Thoracic aorta (tissue), 2 donors: Measurements from ENCODE around the gene SNX25. TPM values are rescaled to one million over a fixed set of nuclear protein-coding genes. Genes with fewer than 3 reads are reported as not detected.

Experiments
- ATAC-seq: fragments of 150-250 bp; one replicate; pipeline ENCODE4 v1.8.0; 2017; ENCODE audit warnings: low read depth; ENCODE audit not compliant: insufficient number of reproducible peaks, low FRiP score
- DNase-seq: peaks from one replicate; pipeline ENCODE4 v3.0.0-alpha.2; 2020; ENCODE audit warnings: low spot score
- H3K27ac ChIP-seq, 2 donors: fragments of 200-600 bp; sonication (generic); 1 replicate in 1 of 2; 2 replicates in 1 of 2; pipeline ENCODE4 v1.5.1; 2016; ENCODE audit warnings: mild to moderate bottlenecking in 2 of 2, moderate library complexity in 2 of 2
- H3K27me3 ChIP-seq: fragments of 200-600 bp; sonication (generic); replicated peaks from 2 replicates; pipeline ENCODE4 v1.6.0; 2016; ENCODE audit warnings: mild to moderate bottlenecking; ENCODE audit not compliant: insufficient read depth
- H3K36me3 ChIP-seq: fragments of 200-600 bp; sonication (generic); one replicate; pipeline ENCODE4 v1.5.1; 2016
- H3K4me1 ChIP-seq, 2 donors: fragments of 200-600 bp; sonication (generic); 1 replicate in 1 of 2; 2 replicates in 1 of 2; pipeline versions ENCODE4 v1.5.1 to v1.6.0; 2016; ENCODE audit warnings: low read depth in 2 of 2, mild to moderate bottlenecking in 1 of 2; ENCODE audit not compliant: control insufficient read depth in 1 of 2
- H3K4me3 ChIP-seq: fragments of 200-600 bp; sonication (generic); 2 replicates; pipeline ENCODE4 v1.5.1; 2016; ENCODE audit warnings: mild to moderate bottlenecking
- H3K9me3 ChIP-seq: fragments of 200-600 bp; sonication (generic); 2 replicates; pipeline ENCODE4 v1.5.1; 2016
- total RNA-seq, 2 donors: library from RNA; depleted of rRNA; stranded (reverse); fragments of >200 nt; gene quantifications; one replicate each; pipeline versions ENCODE4 v1.1.0 to v1.2.3, GENCODE V29; 2016
- TF ChIP-seq, protein P1 (sequence below): fragments of 200-600 bp; sonication (generic); IDR thresholded peaks from one replicate; pipeline ENCODE4 v1.5.1; 2019; ENCODE audit warnings: antibody characterized with exemption

SNX25 gene
- total RNA-seq, 2 donors from 2014 or later = 31.3 to 38.0 TPM

DNA sequence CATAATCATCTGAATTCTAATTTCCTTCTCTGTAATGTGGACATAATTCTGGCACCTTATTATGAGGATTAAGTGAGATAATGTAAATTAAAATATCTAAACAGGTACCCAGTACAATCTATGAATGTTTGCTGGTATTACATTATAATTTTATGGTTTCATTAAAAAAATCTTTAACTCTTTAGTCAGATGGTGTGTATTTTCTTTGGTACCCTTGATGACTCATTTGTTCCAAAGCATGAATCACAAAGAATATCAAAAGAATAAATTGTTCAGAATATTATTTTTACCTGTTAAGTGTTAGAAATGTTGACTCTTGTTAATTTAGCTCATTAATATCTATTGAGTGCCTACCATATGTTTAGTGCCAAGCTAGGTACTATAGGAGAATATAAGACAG is 74.3 kb downstream of the SNX25 start:
- Histone ChIP-seq H3K4me3 (no peak overlapping the region), H3K27ac (peak overlapping the region; percentile 7 to 15), H3K4me1 (peaks cover 8 to 45% of the 10 kb centered on the region in 2 donors), H3K27me3 (no peaks in the 10 kb centered on the region), H3K9me3 (no peaks in the 10 kb centered on the region), H3K36me3 (no peaks in the 10 kb centered on the region)
- no peak for ATAC-seq
- TF ChIP-seq, protein P1, sequence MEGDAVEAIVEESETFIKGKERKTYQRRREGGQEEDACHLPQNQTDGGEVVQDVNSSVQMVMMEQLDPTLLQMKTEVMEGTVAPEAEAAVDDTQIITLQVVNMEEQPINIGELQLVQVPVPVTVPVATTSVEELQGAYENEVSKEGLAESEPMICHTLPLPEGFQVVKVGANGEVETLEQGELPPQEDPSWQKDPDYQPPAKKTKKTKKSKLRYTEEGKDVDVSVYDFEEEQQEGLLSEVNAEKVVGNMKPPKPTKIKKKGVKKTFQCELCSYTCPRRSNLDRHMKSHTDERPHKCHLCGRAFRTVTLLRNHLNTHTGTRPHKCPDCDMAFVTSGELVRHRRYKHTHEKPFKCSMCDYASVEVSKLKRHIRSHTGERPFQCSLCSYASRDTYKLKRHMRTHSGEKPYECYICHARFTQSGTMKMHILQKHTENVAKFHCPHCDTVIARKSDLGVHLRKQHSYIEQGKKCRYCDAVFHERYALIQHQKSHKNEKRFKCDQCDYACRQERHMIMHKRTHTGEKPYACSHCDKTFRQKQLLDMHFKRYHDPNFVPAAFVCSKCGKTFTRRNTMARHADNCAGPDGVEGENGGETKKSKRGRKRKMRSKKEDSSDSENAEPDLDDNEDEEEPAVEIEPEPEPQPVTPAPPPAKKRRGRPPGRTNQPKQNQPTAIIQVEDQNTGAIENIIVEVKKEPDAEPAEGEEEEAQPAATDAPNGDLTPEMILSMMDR = no peak
- no peak for DNase-seq

DNA sequence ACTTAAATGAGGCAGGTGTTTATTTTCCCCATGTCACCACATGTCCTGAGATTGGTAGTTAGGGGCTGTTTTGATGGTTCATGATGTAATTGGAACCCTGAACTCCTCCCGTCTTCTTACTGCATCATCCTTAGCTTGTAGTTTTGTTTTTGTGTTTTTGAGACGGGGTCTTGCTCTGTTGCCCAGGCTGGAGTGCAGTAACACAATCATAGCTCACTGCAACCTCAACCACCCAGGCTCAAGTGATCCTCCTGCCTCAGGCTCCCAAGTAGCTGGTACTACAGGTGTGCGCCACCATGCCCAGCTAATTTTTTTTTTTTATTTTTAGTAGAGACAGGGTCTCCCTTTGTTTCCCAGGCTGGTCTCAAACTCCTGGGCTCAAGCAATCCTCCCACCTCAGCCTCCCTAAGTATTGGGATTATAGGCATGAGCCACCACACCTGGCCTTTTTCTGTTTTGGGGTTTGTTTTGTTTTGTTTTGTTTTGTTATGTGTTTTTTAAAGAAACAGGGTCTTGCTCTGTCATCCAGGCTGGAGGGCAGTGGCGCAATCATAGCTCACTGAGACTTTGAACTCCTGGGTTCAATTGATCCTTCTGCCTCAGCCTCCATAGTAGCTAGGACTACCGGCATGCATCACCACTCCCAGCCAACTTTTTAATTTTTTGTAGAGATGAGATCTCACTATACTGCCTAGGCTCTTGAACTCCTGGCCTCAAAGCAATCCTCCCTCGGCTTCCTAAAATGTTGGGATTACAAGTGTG is 76.4 kb downstream of the SNX25 start:
- peak overlapping the region; percentile 75 for H3K27ac ChIP-seq
- no peaks in the 10 kb centered on the region for H3K36me3 ChIP-seq
- ATAC-seq = no peak
- DNase-seq = no peak
- H3K4me3 ChIP-seq = no peak overlapping the region
- peaks cover 8 to 64% of the 10 kb centered on the region in 2 donors for H3K4me1 ChIP-seq
- TF ChIP-seq, protein P1 = no peak
- H3K9me3 ChIP-seq = no peaks in the 10 kb centered on the region
- H3K27me3 ChIP-seq = no peaks in the 10 kb centered on the region

DNA sequence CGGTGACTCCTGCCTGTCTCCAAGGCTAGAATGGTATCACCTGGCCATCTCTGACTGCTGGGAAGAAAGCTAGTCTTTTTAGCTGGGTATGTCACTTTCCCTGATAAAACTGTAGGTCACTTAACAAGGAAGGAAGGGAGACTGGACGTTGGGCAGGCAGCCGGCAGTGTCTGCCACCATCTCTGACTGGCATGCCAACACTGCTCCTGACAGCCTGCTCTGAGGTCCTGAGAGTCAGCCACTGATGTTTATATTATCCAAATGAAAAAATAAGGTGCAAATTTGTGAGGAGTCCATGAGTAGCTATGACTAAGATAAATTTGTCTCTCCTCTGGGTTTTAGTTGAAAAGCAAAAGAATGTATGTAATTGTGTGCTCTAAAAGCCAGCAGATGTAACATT is 77.2 kb downstream of the SNX25 start:
- H3K4me1 ChIP-seq = peaks cover 8 to 71% of the 10 kb centered on the region in 2 donors
- H3K9me3 ChIP-seq = no peaks in the 10 kb centered on the region
- H3K36me3 ChIP-seq = no peaks in the 10 kb centered on the region
- no peak for ATAC-seq
- H3K27me3 ChIP-seq = no peaks in the 10 kb centered on the region
- peak overlapping the region; percentile 75 for H3K27ac ChIP-seq
- DNase-seq = no peak
- H3K4me3 ChIP-seq = peak overlapping the region; percentile 13
- TF ChIP-seq, protein P1 = no peak

DNA sequence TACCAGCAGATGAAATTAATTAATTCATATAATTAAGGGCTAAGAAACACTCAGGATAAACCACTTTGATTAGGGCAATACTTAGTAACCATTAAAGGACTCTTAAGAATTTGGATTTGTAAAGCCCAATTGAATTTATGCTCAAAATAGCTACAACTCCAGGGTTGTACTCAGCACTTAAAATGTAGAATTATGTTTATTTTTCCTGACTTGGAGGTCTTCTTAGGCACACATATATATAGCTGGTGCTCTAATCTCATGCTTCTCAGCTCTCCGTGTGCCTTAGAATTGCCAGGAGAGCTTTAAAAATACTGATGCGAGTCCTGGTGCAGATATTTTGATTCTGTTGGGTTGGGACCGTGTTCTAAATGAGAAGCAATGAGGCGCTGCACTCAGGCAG is 77.6 kb downstream of the SNX25 start:
- no peak for ATAC-seq
- Histone ChIP-seq H3K9me3 (no peaks in the 10 kb centered on the region), H3K4me3 (peak overlapping the region; percentile 13), H3K27me3 (no peaks in the 10 kb centered on the region), H3K36me3 (no peaks in the 10 kb centered on the region), H3K27ac (peak overlapping the region; percentile 75), H3K4me1 (peaks cover 8 to 76% of the 10 kb centered on the region in 2 donors)
- DNase-seq = no peak
- TF ChIP-seq, protein P1 = no peak

DNA sequence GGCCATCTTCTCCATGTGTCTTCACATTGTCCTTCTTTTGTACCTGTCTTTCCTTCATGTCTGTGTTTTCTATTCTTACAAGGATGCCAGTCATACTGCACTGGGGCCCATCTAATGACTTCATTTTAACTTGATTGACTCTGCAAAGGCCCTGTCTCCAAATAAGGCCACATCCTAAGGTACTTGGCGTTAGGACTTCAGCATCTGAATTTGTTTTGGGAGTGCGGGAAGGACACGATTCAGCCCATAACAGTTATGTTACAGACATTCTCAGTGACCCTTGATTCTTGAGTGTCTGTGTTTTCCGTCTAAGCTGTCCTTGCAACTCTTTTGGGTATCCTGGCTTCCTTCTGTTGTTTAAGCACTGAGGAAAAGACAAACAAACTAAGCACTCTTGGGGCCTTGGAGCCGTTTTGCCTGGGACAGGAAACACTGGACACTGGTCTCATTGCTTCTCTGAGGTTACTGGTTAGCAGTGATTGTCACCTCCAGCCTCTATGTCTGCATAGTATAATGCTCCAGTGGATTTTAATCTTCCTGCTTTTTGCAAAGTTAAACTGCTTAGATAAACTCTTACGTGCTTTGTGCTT is 80.7 kb downstream of the SNX25 start:
- H3K27ac ChIP-seq = peak overlapping the region; percentile 15 to 54
- peaks cover 8 to 64% of the 10 kb centered on the region in 2 donors for H3K4me1 ChIP-seq
- no peak overlapping the region for H3K4me3 ChIP-seq
- H3K27me3 ChIP-seq = no peaks in the 10 kb centered on the region
- DNase-seq (no peak), ATAC-seq (no peak)
- H3K36me3 ChIP-seq = no peaks in the 10 kb centered on the region
- TF ChIP-seq, protein P1 = no peak
- no peaks in the 10 kb centered on the region for H3K9me3 ChIP-seq
